ENCODE measurements around the gene C1QTNF3.
A peak's percentile ranks its signal among the peaks of the same experiment; 100 is the strongest.
"Not testable (repeated sequence)": the region's sequence is repeated elsewhere in the genome, so short reads cannot be mapped to it uniquely, and the experiment has no call there.

The C1QTNF3 gene

GRCh38 chr5:34040472-34040871, 2.5 kb downstream of the C1QTNF3 start:
- Mint-ChIP-seq H3K4me1 (ENCODE audit: low read depth) (peaks cover 2% of the 10 kb centered on the region), H3K27me3 (ENCODE audit: low read depth) (no peaks in the 10 kb centered on the region), H3K4me3 (no peak overlapping the region), H3K9me3 (no peaks in the 10 kb centered on the region), H3K36me3 (ENCODE audit: low read depth) (peaks cover 2% of the 10 kb centered on the region), H3K27ac (no peak overlapping the region)

- H3K36me3 Mint-ChIP-seq (ENCODE audit: low read depth), result peaks cover 2% of the 10 kb centered on the region
- H3K4me3 Mint-ChIP-seq, result no peak overlapping the region
- H3K4me1 Mint-ChIP-seq (ENCODE audit: low read depth), result peaks cover 2% of the 10 kb centered on the region
- H3K9me3 Mint-ChIP-seq, result no peaks in the 10 kb centered on the region
- no peaks in the 10 kb centered on the region for H3K27me3 Mint-ChIP-seq (ENCODE audit: low read depth)
- H3K27ac Mint-ChIP-seq, result no peak overlapping the region
Observed at GRCh38 chr5:34039398-34040157, 3.4 kb downstream of the C1QTNF3 start.

DNA sequence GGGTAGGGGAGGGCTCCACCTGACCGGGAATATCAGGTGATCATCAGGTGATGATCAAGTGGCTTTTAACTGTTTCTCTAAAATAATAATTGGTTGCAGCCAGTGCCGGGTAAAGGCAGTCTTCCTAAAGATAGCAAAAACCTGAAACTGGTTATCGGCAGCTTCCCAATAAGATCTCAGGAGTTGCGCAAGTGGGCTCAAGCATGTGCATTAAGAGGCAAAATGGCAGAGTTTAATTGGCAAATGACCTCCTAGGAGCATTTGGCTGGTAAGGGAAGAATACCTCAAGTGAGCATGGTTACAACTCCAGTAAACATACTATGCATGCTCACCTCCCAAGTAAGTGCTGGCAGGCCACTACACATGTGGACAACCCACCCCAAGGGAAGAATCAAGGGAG, 4.2 kb downstream of the C1QTNF3 start:
- Mint-ChIP-seq H3K4me1 (ENCODE audit: low read depth) (peaks cover 2% of the 10 kb centered on the region), H3K4me3 (no peak overlapping the region), H3K27me3 (ENCODE audit: low read depth) (no peaks in the 10 kb centered on the region), H3K9me3 (no peaks in the 10 kb centered on the region), H3K36me3 (ENCODE audit: low read depth) (peaks cover 2% of the 10 kb centered on the region), H3K27ac (no peak overlapping the region)

GRCh38 chr5:34038390-34038789, 4.6 kb downstream of the C1QTNF3 start:
- Mint-ChIP-seq H3K27ac (no peak overlapping the region), H3K27me3 (ENCODE audit: low read depth) (no peaks in the 10 kb centered on the region), H3K36me3 (ENCODE audit: low read depth) (peaks cover 4% of the 10 kb centered on the region), H3K9me3 (peaks cover under 1% of the 10 kb centered on the region), H3K4me1 (ENCODE audit: low read depth) (peaks cover 2% of the 10 kb centered on the region), H3K4me3 (no peak overlapping the region)

DNA sequence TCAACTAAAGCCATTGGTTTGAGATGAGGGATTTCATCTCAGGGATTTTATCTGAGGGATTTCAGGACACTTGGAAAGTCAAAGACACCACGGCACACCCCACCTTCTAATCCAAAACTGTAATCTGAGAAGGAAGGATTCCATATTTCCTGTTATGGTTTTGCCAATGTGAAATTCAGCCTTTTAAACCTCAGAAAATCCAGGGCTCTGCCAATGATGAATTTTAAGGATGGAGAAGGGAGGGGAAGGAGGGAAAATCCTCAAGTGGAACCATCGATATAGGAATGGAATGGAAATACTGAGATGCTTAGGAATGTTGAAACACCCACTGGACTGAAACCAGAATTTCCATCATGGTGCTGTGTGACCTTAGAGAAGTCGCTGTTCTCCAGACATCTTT, 5.3 kb downstream of the C1QTNF3 start:
- no peak overlapping the region for H3K27ac Mint-ChIP-seq
- no peaks in the 10 kb centered on the region for H3K27me3 Mint-ChIP-seq (ENCODE audit: low read depth)
- peaks cover 6% of the 10 kb centered on the region for H3K36me3 Mint-ChIP-seq (ENCODE audit: low read depth)
- no peak overlapping the region for H3K4me3 Mint-ChIP-seq
- H3K9me3 Mint-ChIP-seq, result peaks cover 4% of the 10 kb centered on the region
- H3K4me1 Mint-ChIP-seq (ENCODE audit: low read depth), result peaks cover 2% of the 10 kb centered on the region

- Mint-ChIP-seq H3K4me3 (no peak overlapping the region), H3K27ac (no peak overlapping the region), H3K27me3 (ENCODE audit: low read depth) (no peaks in the 10 kb centered on the region), H3K4me1 (ENCODE audit: low read depth) (peaks cover 2% of the 10 kb centered on the region), H3K9me3 (peaks cover 4% of the 10 kb centered on the region), H3K36me3 (ENCODE audit: low read depth) (peaks cover 9% of the 10 kb centered on the region)
Observed at GRCh38 chr5:34035756-34036155, 7.3 kb downstream of the C1QTNF3 start.

- no peaks in the 10 kb centered on the region for H3K27me3 Mint-ChIP-seq (ENCODE audit: low read depth)
- no peak overlapping the region for H3K4me3 Mint-ChIP-seq
- H3K9me3 Mint-ChIP-seq, result peaks cover 4% of the 10 kb centered on the region
- H3K27ac Mint-ChIP-seq, result no peak overlapping the region
- H3K36me3 Mint-ChIP-seq (ENCODE audit: low read depth), result peaks cover 9% of the 10 kb centered on the region
- peaks cover 2% of the 10 kb centered on the region for H3K4me1 Mint-ChIP-seq (ENCODE audit: low read depth)
Observed at GRCh38 chr5:34034534-34035327, 8.3 kb downstream of the C1QTNF3 start.

DNA sequence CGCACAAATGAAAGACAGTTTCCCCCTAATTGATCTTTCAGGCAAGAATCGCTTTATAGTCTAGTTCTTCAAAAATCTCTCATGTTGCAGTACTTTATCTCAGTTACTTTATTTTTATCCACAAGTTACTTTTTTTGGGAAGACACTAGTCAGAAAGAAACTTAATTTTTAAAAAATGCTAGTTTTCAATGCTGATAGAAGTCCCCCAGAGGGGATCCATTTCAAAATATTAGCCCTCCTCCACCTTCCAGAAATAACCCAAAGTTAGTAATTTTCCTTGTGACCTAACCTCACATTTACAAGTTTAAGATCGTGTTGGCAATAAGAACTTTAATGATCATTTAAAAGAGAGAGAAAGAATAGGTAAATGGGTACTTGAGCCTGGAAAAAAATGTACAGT, 11.0 kb downstream of the C1QTNF3 start:
- Mint-ChIP-seq H3K27ac (no peak overlapping the region), H3K9me3 (peaks cover 4% of the 10 kb centered on the region), H3K4me1 (ENCODE audit: low read depth) (peaks cover under 1% of the 10 kb centered on the region), H3K36me3 (ENCODE audit: low read depth) (peaks cover 11% of the 10 kb centered on the region), H3K4me3 (no peak overlapping the region), H3K27me3 (ENCODE audit: low read depth) (no peaks in the 10 kb centered on the region)

- H3K4me3 Mint-ChIP-seq, result no peak overlapping the region
Observed at GRCh38 chr5:34031117-34031516, 11.9 kb downstream of the C1QTNF3 start.

DNA sequence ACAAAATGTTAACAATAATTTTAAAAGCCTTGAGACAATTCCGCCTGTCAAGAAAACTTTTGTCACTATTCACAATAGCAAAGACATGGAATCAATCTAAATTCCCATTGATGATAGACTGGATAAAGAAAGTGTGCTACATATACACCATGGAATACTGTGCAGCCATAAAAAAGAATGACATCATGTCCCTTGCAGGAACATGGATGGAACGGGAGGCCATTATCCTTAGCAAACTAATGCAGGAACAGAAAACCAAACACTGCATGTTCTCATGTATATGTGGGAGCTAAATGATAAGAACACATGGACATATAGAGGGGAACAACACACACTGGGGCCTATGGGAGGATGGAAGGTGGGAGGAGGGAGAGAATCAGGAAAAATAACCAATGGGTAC, 12.4 kb downstream of the C1QTNF3 start:
- H3K27me3 Mint-ChIP-seq (ENCODE audit: low read depth); H3K9me3 Mint-ChIP-seq; H3K4me1 Mint-ChIP-seq (ENCODE audit: low read depth); H3K4me3 Mint-ChIP-seq; H3K27ac Mint-ChIP-seq: not testable (repeated sequence)
- H3K36me3 Mint-ChIP-seq (ENCODE audit: low read depth), result peaks cover 10% of the 10 kb centered on the region

More at GRCh38 chr5:34031117-34031516, 11.9 kb downstream of the C1QTNF3 start:
- Mint-ChIP-seq H3K36me3 (ENCODE audit: low read depth) (peaks cover 10% of the 10 kb centered on the region), H3K9me3 (peaks cover 4% of the 10 kb centered on the region), H3K27ac (no peak overlapping the region), H3K27me3 (ENCODE audit: low read depth) (no peaks in the 10 kb centered on the region), H3K4me1 (ENCODE audit: low read depth) (no peaks in the 10 kb centered on the region)

DNA sequence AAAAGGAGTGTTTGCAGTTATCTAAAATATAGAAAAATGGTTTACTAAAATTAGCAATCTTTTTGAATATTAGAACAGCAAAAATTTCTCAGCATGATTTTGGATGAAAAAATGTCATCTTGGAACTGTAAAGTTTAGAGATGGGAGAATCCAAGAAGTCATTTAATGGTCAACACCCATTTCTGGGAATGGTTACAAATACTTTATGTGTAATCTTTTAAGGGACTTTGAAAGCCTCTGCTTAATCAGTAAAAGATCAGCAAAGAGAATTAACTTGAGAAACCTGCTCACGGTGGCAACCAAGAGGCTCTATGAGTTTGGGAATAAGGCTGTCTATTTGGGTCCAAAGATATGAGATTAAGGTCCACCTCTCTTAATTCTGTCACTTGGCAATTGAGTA, 13.0 kb downstream of the C1QTNF3 start:
- Mint-ChIP-seq H3K27ac (no peak overlapping the region), H3K36me3 (ENCODE audit: low read depth) (peaks cover 10% of the 10 kb centered on the region), H3K4me1 (ENCODE audit: low read depth) (no peaks in the 10 kb centered on the region), H3K4me3 (no peak overlapping the region), H3K27me3 (ENCODE audit: low read depth) (no peaks in the 10 kb centered on the region), H3K9me3 (peaks cover 4% of the 10 kb centered on the region)

GRCh38 chr5:34028349-34028748, 14.7 kb downstream of the C1QTNF3 start:
- Mint-ChIP-seq H3K36me3 (ENCODE audit: low read depth) (peaks cover 8% of the 10 kb centered on the region), H3K4me3 (no peak overlapping the region), H3K4me1 (ENCODE audit: low read depth) (peaks cover under 1% of the 10 kb centered on the region), H3K27me3 (ENCODE audit: low read depth) (no peaks in the 10 kb centered on the region), H3K27ac (no peak overlapping the region), H3K9me3 (peaks cover 2% of the 10 kb centered on the region)

DNA sequence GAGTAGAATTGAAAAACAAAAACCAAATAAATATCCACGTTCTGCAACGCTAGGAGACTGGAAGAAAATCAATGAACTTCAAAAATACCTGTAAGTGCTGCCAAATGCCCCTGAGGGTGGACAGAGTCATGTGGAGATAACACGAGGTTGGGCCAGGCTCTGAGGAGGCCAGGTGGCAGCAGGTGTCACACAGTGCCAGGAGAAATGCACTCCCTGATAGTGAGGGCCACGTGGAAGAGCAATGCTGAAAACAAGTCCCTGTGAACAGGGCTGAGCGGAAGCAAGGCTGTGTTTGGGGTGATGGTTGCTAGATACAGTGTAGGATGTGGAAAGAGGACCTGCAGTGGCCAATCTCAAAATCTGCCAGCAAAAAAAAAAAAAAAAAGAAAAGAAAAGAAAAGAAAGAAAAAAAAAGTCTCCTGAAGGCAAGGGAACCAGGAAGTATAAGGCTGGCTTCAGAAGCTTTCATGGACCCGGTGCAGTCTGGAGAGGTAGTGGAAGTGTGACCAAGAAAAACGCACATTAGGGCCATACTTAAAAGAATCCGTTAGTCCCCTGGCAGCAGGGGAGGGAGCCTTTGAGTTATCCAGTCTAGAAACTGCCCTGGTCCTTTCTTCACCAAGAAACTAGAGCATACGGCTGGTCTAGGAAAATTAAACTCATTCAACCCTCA, 16.8 kb downstream of the C1QTNF3 start:
- Mint-ChIP-seq H3K36me3 (ENCODE audit: low read depth) (peaks cover 12% of the 10 kb centered on the region), H3K27ac (no peak overlapping the region), H3K4me1 (ENCODE audit: low read depth) (peaks cover 17% of the 10 kb centered on the region), H3K4me3 (no peak overlapping the region), H3K9me3 (no peaks in the 10 kb centered on the region), H3K27me3 (ENCODE audit: low read depth) (no peaks in the 10 kb centered on the region)

- Mint-ChIP-seq H3K4me1 (ENCODE audit: low read depth) (peaks cover 21% of the 10 kb centered on the region), H3K27ac (peak overlapping the region; percentile 88), H3K27me3 (ENCODE audit: low read depth) (no peaks in the 10 kb centered on the region), H3K36me3 (ENCODE audit: low read depth) (peaks cover 21% of the 10 kb centered on the region), H3K9me3 (no peaks in the 10 kb centered on the region), H3K4me3 (peak overlapping the region; percentile 53)
Observed at GRCh38 chr5:34022121-34022705, 20.8 kb downstream of the C1QTNF3 start.

Data from T-helper 1 cell treated with Interleukin-12 subunit alpha and Interleukin-12 subunit beta and Interleukin-4 antibody, amounts not matched to agents 30 μg/mL and 1 μg/mL, for 36 hours (primary cell).